K562 treated with DMSO at 1 percent for 12 hours (cell line): ENCODE data around the gene PLCL2. TPM values are rescaled to one million over a fixed set of nuclear protein-coding genes. Genes with fewer than 3 reads are reported as not detected.

Source experiments
- total RNA-seq: library from RNA; unstranded; fragments of 300-600 nt; gene quantifications from 2 replicates; pipeline ENCODE4 v1.2.3, GENCODE V29; 2022; ENCODE audit not compliant: insufficient read depth

Gene PLCL2
- total RNA-seq: 0.36 TPM in 1 of 2 replicates, not detected in the other

GRCh38 chr3:16884748-16885592, at the start of gene PLCL2:
Gene PLCL2, plus strand, starts transcription at chr3:16884955. Its CDS starts 85 bp downstream, at chr3:16885040.

